ACHN (cell line): ENCODE data around the gene SORCS3.

ENCODE experiments used
- DNase-seq: peaks from one replicate; pipeline ENCODE4 v3.0.0-alpha.2; 2015
- in situ Hi-C: cut with HindIII; loops from 2 replicates; pipeline ENCODE4 v1.10.0; 2017; ENCODE audit warnings: low sequenced_read_pairs, low pct_ligation_motif_present, low pct_unique_long_range_greater_than_20kb

SORCS3 gene

DNA sequence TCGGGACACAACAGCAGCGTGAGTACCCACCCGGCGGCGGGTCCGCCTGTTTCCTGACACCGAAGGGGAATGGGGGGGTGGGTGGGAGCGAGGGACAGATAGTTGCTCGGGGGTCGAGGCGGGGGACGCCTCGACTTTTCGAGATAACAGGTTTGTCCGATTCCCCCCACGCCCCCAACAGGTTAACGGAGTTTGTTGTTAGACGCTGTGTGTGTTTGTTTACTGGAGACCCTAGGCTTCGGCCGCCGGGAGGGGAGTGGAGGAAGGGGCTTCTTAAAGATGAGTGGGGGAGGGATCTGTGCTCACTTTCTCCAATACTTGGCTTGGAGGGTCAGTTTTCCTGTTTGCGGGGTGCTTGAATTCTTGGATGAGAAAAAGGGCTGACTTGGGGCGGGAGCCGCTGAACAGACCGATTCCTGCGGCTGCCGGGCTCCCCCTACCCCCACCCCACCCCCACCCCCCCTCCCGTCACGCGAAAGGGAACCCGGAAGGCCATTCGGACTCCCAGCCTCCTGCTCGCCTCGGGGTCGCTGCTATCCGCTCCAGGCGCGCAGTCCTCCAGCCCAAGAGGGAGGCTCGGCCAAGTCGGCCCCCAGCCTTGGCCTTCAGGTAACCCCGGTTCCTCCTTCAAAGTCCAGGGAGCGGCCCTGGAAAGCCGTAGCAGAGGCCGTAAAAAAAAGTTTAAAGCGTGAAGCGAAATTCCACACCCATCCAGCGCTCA, 1.0 kb downstream of the SORCS3 start:
- in situ Hi-C loops = no loop called here
- no peak for DNase-seq

DNA sequence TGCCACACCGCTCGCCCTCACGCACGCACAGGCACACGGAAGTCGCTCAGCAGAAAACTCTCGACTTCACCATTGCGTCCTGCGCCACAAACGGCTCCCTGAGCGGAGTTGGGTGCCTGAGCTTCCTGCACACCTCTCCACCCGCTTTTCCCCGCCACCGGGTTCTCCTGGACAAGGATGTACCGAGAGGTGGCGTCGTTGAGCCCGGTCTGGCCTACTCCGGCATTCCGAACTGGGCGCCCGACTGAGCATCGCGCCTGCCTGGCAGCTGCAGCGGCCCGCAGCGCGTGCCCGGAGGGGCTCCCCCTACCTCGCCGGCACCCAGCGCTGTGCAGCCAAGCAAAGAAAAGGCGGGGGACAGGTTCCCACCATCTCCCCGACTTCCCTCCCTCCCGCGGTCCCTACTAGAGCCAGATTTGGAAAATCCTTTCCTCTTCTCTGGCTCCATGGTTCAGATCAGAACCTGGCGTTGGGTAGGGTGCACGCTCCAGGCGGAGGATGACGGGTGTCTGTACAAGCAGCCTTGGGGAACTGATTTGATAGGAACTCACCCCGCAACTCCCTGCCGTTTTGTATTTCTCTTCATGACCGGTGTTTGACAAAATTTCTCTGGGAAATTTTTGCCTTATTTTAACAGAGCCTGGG, 1.7 kb downstream of the SORCS3 start:
- in situ Hi-C loops = no loop called here
- peak; percentile 78 for DNase-seq

DNA sequence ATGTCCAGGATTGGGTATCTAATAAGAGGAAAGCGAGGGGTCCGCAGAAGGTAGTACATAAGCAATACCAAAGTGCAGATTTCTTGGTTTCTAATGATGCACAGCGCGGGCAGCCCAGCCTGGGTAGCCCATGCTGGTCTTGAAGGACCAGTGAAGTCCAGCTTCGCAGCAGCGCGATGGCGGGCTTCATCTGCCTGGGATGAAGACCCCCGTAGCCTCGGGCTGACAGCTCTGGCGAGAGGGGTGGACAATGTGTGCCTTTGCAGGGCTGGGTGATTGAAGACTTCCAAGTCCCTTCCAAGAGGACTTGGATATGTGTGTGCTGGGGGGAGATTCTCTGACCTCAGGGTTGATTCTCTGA, 2.2 kb downstream of the SORCS3 start:
- no peak for DNase-seq
- in situ Hi-C loops = no loop called here

DNA sequence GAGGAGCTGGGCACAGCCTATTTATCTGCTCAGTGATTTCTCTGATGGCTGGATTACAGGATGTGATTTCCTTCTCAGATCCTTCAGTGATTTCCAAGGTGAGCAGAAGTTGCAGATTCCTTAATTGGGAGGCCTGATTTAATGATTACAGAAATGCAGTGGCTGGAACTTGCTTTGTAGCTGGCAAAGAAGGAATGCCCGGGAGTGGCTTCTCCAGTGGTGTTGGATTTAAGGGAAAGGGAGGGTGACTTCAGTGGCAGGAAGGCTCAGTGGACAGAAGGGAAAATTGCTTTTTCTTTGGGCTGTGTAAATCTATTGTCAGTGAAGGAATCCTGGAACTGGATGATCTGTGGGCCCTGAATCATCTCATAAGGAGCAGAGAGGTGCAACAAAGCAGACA, 5.1 kb downstream of the SORCS3 start:
- in situ Hi-C loops = no loop called here
- DNase-seq = no peak

DNA sequence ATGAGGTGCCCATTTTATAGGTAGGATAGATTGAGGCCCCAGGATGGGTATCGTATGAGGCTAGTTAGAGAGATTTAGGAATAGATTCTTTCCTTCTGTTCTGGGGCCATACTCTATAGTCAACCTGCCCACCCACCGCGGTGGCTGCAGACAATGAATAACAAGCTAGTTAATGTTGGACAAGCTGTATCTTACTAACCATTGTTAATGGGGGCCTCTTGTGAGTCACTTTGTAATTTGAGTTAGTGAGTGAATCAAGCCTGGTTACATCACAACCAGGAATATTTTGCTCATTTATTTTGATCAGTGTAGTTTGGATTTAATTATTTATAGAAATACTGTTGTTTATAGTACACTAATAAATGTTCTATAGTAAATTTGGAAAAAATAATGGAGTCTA, 7.3 kb downstream of the SORCS3 start:
- in situ Hi-C loops = no loop called here
- no peak for DNase-seq

DNA sequence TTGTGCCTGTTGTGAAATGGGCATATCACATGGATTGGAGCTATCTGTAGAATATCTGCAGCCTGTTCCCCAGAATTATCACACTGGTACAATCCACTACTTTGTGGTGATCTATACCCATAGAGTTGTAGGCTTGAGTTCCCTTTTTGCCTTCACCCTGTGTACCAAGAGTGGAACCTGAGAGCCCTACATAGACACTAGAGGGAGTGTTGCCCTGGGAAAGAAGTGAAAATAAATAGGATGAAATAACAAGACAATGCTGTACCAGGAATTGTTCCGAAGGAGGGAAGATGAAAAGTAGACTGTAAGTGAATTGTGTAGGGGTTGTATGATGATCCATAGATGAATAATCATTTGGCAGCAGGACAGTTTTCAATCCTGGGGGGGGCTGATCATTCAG, 9.0 kb downstream of the SORCS3 start:
- in situ Hi-C loops = no loop called here
- DNase-seq = peak; percentile 34

DNA sequence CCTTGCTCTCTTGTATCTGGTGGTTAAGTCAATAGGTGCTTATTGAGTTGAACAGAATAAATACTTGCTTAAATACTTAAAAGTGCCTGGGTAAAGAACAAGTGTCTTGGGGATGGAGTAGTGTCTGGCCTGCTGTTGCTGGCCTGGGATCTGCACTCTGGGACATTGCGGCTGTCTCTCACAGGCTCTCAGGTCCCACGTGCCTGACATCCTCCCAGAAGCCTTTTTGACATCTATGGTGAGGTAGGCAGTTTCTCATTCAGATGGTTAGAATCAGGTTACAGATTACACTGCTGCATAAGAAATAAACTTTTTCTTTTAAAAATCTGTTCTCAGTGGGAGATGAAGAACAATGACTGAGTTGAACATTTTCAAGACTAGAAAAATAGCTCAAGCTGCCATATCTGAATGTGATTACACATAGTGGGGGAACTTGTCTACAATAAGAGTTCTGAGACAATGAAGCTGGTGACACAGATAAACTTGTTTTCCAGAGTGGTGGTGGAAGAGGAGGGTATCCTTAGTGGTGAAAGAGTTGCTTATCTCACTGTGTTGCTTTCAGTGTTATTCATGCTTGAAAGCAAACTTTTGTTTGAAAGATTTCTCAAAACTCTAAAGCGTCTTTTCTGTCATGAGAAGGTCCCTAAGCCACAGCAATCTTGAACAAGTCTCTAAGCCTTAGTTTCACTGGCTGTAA, 9.7 kb downstream of the SORCS3 start:
- in situ Hi-C loops = no loop called here
- no peak for DNase-seq

DNA sequence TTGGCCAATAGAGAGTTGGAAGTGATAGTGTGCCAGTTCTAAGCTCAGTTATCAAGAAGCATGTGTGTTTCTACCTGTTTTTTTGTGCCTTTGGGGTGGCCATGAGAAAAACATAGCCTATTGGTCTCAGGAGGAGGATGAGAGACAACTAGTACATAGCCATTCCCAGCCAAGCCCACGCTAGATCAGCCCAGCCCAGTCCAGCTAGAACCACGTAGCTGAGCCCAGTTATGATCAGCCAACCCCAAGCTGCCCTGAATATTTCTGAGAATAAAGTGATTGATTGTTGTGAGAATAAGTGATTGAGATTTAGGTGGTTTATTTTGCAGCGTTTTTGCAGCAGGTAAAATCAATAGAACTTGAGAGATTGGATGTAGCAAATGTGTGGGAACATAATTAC, 15.9 kb downstream of the SORCS3 start:
- no peak for DNase-seq
- in situ Hi-C loops = no loop called here

DNA sequence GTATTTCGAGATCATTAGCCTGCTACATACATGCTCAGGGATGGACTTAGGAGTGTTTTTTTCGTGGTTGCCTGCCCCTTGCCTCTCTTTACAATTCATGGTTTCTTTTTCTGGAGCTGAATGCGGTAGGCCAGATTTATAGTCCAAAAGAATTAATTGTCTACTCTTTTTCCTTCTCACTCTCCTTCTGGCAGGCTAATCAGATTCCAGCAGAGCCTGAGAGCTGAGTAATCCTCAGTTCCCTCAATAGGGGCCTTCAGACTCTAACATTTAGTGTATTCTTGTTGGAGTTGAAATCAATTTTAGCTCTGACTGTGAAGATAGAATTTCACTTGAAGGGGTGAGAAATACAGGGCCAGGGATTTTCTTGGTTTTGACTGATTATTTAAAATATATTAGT, 16.4 kb downstream of the SORCS3 start:
- no peak for DNase-seq
- in situ Hi-C loops = no loop called here

DNA sequence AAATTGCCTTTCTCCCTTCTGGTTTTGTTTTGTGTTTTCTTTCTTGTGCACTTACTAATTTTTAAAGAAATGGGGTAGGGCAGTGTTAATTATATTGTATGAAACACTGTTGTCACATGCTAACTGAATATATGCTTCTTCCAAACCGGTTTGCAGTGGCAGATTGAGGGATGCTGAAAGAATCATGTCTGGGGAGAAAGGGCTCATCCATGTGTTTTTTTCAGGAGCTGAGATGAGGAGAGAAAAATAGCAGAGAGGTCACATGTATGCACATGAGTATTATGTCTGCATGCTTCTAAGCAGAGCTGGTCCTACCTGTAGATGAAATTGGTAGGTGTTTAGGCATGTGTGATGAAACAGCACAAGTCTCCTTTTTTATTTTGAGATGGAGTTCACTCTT, 17.0 kb downstream of the SORCS3 start:
- in situ Hi-C loops = no loop called here

DNA sequence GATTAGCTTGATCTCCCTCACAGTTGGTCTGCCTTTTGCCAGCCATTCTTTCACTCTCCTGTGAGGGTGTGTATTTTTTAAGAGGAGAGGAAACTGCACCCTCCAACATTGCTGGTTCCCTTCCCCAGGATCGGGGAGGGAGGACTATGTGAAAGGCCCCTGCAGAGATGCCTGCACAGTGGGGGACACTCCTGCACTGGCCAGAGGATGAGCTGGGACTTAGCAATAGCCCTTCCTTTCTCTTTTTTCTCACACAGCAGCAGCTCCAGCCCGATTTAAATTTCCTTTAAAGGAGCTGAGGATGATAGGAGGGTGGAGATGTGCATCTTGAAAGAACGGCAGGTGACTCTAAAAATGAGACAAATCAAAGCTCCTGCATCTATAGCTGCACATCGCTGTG, 18.7 kb downstream of the SORCS3 start:
- in situ Hi-C loops = no loop called here
- no peak for DNase-seq

More for the DNA sequence above, 17.0 kb downstream of the SORCS3 start:
- DNase-seq = no peak

DNA sequence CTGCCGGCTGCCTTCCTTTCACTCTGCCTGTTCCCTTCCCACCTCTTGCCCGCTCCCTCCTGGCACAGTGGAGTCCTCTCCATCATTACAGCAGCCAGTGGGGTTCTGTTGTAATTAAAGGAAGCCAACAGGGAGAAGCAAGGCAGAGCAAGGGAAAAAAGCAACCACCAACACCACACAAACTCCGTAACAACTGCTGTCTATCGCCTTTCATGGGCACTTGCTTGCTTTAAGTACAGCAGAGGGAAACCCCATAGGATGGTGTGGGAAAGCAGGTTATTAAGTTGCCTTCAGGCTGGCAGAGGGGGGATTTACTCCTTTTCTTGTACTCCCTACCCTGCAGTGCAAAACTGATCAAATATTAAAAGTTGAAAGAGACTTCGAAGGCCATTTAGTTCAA, 22.0 kb downstream of the SORCS3 start:
- DNase-seq = no peak
- in situ Hi-C loops = no loop called here

DNA sequence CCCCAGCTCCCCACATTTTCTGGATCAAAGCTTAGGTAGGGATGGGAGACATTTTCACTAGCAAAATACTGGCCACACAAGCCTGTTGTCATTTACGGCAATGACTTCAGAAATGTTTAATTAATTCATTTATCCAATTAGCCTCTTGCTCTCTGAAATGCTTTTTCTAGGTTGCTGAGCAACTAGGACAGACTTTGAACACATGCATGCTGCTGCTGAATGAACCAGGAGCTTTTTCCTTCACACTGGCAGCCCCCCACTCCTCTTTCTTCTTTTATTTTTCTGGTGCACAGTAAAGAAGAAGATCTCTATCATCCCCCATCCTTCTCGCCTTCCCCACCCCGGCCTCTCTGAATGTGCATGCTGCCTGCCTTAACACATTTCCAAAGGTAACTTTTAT, 22.5 kb downstream of the SORCS3 start:
- in situ Hi-C loops = no loop called here
- no peak for DNase-seq

DNA sequence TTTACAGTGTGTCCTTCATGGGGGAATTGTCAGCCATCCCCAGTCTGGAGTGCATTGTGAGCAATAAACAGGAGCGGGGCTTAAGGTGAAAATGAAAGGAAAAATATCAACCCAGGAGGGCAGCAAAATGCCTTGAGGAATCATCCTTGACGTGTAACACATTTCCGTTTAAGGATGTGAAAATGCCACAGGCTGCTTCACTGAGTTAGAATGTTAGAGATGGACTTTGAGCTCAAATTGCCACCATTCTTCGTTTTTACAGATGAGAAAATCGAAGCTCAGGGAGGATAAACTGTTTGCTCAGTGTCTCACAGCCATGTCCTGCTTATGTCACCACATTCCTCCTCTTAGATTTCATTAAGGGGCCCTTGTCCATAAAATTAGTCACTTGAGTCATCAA, 23.1 kb downstream of the SORCS3 start:
- in situ Hi-C loops = no loop called here
- no peak for DNase-seq

DNA sequence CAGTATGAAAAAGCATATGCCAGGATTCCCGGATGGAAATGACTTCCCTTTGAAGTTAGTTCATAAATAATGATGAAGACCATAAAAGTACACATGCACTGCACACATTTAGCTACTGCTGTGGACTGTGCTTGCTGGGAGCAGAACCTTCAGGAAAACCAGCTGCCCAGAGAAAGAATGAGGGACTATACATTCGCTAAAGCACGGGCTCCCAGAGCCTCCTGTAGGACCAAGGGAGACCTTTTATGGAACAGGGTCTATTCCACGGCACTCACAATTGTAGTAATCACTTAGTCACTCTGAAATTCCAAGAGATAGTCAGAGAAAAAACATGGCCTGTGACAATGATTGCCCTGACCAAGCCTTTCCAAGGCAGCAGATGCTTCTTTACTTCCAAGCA, 24.1 kb downstream of the SORCS3 start:
- in situ Hi-C loops = no loop called here
- no peak for DNase-seq

DNA sequence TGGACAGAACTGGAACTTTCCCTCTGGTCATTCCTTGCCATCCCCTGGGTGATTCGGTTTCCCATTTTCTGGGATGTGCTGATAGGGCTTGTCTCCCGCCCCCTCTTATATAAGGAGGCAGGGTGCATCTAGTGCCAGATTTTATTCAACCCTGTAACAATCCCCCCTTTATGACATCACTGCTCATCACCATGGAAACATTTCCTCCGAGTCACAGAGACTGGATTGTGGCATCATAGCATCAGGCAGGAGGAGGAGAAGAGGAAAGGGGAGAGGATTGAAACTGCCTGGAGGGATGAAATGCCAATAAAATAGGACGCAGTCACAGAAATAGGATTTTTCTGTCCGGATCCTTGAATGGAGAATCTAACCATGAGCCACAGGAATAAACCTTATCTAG, 25.0 kb downstream of the SORCS3 start:
- in situ Hi-C loops = no loop called here

DNA sequence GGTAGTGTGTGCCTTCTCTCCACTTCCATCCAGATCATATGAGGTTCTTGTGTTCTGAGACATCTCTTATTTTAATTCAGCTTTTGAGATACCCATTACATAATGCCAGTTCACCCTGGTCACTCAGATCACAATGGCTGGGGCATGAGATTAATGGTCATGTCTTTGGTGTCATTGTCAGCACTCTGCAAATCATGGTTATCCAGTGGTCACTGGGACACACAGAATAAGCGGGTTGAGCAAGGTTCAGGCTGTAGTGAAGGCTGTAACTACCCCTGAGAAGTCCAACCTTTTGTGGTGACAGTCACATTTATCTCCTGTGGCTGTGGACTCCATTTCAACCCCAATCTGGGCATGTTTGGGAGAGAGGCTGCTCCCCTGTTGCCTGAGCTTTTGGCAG, 35.8 kb downstream of the SORCS3 start:
- DNase-seq = no peak

More for the DNA sequence above, 25.0 kb downstream of the SORCS3 start:
- no peak for DNase-seq

DNA sequence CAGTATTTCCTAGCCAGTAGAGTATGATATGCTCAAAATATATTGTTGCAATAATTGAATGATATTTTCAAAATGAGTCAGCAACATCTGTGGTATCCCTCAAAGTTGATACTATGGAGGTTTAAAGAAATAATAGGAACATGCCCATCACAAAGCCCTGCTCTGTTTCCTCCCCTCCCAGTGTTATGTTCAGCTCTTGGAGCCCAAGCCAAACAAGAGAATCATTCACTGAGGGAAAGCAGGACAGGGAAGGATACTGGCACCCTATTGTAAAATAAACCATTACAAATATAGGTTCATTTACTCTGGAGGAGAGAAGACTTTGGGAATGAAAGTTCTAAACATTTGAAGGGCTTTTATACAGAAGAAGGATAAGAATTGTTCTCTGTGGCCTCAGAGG, 37.6 kb downstream of the SORCS3 start:
- DNase-seq = no peak
- in situ Hi-C loops = no loop called here

More for the DNA sequence above, 35.8 kb downstream of the SORCS3 start:
- in situ Hi-C loops = no loop called here

DNA sequence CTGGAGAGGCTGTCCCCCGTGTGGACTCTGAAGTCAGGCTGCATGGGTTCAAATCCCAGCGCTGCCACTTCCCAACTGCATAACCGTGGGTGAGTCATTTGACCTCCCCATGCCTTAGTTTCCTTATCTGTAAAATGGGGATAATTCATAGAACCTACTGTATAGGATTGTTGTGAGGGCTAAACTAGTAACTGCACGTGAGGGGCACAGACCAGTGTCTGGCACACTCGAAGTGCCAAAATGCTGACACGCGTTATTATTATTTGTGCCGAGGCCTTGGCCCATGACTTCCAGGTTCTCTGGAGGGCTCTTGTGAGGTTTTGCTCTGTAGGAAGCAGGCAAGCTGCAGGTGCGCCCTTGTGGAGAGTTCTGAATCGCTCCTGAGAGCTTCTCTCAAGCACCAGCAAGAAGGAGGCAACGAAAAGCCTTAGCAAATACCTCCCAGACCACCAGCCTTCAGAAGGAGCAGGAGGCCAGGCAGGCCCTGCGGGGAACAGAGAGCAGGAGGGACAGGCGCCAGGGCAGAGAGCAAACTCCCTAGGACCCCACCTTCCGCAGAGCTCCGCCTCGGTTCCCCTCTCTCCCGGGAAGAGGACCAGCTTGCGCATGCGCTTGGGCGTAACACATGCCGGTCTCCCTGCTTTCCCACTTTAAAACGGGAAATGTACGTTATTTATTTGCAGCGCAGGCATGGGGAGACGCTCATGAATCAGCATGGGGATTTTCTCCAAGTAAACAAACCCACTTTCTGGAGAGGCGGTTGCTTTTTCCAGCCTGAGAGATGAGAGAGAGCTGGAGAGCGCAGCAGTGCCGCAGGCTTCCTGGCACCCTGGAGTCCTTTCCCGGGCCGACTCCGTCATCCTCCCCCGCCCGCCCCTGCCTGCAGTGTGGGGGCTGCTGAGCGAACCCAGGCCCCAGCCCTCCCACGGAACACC, 39.6 kb downstream of the SORCS3 start:
- in situ Hi-C loops = no loop called here
- peak; percentile 48 for DNase-seq
